ENCODE results near the gene PRKG1. TPM values are rescaled to one million over a fixed set of nuclear protein-coding genes. Genes with fewer than 3 reads are reported as not detected.
A peak's percentile ranks its signal among the peaks of the same experiment; 100 is the strongest.

The PRKG1 gene
- total RNA-seq, 1 experiment from 2014 or later: 16.5 TPM

GRCh38 chr10:52030975-52031374, 956.7 kb downstream of the PRKG1 start:
- H3K27ac Mint-ChIP-seq: peak overlapping the region; percentile 7; the same call in 1 of the 2 replicates
- TF ChIP-seq TEAD1 (CRISPR knock-in tag; IDR thresholded peaks at IDR 0.05) (no peak), E2F1 (CRISPR knock-in tag; IDR thresholded peaks at IDR 0.05) (no peak), PRRX2 (CRISPR knock-in tag; IDR thresholded peaks at IDR 0.05) (no peak), SMAD4 (CRISPR knock-in tag; IDR thresholded peaks at IDR 0.05) (no peak), HMGXB4 (CRISPR knock-in tag; IDR thresholded peaks at IDR 0.05) (no peak), ZNF138 (CRISPR knock-in tag; conservative IDR thresholded peaks at IDR 0.05) (no peak), GRHL2 (CRISPR knock-in tag; IDR thresholded peaks at IDR 0.05; ENCODE audit: insufficient replicate concordance, severe bottlenecking) (no peak), GABPB1 (CRISPR knock-in tag; IDR thresholded peaks at IDR 0.05) (no peak), ZNF671 (CRISPR knock-in tag; IDR thresholded peaks at IDR 0.05) (peak; percentile 58; the same call in 1 of the 2 replicates), OVOL2 (CRISPR knock-in tag; IDR thresholded peaks at IDR 0.05; ENCODE audit: borderline replicate concordance) (no peak), NFATC4 (CRISPR knock-in tag; IDR thresholded peaks at IDR 0.05) (peak; percentile 73; the same call in 1 of the 2 replicates), ZNF416 (CRISPR knock-in tag; IDR thresholded peaks at IDR 0.05) (peak; percentile 43; the same call in 1 of the 2 replicates), ESRRA (CRISPR knock-in tag; IDR thresholded peaks at IDR 0.05; ENCODE audit: borderline replicate concordance) (no peak), ZNF317 (CRISPR knock-in tag; IDR thresholded peaks at IDR 0.05; ENCODE audit: borderline replicate concordance, low read depth) (no peak), ZNF396 (CRISPR knock-in tag; IDR thresholded peaks at IDR 0.05; ENCODE audit: borderline replicate concordance) (no peak), IRF1 (CRISPR knock-in tag; IDR thresholded peaks at IDR 0.05) (no peak), FOXP1 (CRISPR knock-in tag; IDR thresholded peaks at IDR 0.05; ENCODE audit: borderline replicate concordance) (no peak), AR (CRISPR knock-in tag; IDR thresholded peaks at IDR 0.05) (no peak), NR3C1 (CRISPR knock-in tag; conservative IDR thresholded peaks at IDR 0.05; ENCODE audit: low read depth) (no peak), HMGA2 (CRISPR knock-in tag; IDR thresholded peaks at IDR 0.05) (no peak), IRF2 (CRISPR knock-in tag; IDR thresholded peaks at IDR 0.05; ENCODE audit: borderline replicate concordance, low read depth) (no peak)
- TF ChIP-seq, protein P1, sequence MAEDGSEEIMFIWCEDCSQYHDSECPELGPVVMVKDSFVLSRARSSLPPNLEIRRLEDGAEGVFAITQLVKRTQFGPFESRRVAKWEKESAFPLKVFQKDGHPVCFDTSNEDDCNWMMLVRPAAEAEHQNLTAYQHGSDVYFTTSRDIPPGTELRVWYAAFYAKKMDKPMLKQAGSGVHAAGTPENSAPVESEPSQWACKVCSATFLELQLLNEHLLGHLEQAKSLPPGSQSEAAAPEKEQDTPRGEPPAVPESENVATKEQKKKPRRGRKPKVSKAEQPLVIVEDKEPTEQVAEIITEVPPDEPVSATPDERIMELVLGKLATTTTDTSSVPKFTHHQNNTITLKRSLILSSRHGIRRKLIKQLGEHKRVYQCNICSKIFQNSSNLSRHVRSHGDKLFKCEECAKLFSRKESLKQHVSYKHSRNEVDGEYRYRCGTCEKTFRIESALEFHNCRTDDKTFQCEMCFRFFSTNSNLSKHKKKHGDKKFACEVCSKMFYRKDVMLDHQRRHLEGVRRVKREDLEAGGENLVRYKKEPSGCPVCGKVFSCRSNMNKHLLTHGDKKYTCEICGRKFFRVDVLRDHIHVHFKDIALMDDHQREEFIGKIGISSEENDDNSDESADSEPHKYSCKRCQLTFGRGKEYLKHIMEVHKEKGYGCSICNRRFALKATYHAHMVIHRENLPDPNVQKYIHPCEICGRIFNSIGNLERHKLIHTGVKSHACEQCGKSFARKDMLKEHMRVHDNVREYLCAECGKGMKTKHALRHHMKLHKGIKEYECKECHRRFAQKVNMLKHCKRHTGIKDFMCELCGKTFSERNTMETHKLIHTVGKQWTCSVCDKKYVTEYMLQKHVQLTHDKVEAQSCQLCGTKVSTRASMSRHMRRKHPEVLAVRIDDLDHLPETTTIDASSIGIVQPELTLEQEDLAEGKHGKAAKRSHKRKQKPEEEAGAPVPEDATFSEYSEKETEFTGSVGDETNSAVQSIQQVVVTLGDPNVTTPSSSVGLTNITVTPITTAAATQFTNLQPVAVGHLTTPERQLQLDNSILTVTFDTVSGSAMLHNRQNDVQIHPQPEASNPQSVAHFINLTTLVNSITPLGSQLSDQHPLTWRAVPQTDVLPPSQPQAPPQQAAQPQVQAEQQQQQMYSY (CRISPR knock-in tag; IDR thresholded peaks at IDR 0.05): no peak
- TF ChIP-seq, protein P2, sequence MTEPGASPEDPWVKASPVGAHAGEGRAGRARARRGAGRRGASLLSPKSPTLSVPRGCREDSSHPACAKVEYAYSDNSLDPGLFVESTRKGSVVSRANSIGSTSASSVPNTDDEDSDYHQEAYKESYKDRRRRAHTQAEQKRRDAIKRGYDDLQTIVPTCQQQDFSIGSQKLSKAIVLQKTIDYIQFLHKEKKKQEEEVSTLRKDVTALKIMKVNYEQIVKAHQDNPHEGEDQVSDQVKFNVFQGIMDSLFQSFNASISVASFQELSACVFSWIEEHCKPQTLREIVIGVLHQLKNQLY (CRISPR knock-in tag; IDR thresholded peaks at IDR 0.05): no peak
- TF ChIP-seq, protein P3, sequence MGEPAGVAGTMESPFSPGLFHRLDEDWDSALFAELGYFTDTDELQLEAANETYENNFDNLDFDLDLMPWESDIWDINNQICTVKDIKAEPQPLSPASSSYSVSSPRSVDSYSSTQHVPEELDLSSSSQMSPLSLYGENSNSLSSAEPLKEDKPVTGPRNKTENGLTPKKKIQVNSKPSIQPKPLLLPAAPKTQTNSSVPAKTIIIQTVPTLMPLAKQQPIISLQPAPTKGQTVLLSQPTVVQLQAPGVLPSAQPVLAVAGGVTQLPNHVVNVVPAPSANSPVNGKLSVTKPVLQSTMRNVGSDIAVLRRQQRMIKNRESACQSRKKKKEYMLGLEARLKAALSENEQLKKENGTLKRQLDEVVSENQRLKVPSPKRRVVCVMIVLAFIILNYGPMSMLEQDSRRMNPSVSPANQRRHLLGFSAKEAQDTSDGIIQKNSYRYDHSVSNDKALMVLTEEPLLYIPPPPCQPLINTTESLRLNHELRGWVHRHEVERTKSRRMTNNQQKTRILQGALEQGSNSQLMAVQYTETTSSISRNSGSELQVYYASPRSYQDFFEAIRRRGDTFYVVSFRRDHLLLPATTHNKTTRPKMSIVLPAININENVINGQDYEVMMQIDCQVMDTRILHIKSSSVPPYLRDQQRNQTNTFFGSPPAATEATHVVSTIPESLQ (CRISPR knock-in tag; IDR thresholded peaks at IDR 0.05): no peak

More at GRCh38 chr10:52030975-52031374, 956.7 kb downstream of the PRKG1 start:
- CTCF ChIA-PET: no interaction called here
- H3K27me3 Mint-ChIP-seq (ENCODE audit: low read depth): no peaks in the 10 kb centered on the region; the same call in 1 of the 2 replicates
- H3K36me3 Mint-ChIP-seq: peaks cover 75% of the 10 kb centered on the region
- ATAC-seq (no peak), DNase-seq (ENCODE audit: low spot score) (no peak)
- H3K9me3 Mint-ChIP-seq: peaks cover 9% of the 10 kb centered on the region
- H3K4me3 Mint-ChIP-seq: peak overlapping the region; percentile 16; the same call in 1 of the 2 replicates
- H3K4me1 Mint-ChIP-seq: peaks cover 62% of the 10 kb centered on the region
- POLR2A ChIA-PET: no interaction called here

All from WTC11 (cell line).